ENCODE measurements around the gene TLX3.

TLX3 gene

DNA sequence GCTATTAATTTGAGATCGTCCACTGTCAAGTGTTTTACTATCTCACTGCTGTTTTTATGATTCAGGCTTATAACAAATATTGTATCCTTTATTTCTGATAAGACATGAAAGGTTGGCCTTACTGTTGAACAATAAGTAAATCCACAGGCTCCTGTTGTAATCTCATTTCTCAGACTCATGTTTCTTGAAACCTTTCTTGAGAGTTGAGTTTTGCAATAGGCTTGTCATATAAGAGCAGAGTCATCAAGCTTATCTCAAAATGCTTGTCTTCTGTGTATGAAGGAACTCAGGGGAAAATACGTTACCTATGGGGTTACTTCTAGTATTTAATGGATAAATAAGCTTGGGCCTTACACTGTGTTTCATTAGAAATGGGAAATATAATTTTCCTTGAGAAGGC, 9.2 kb upstream of the TLX3 start:
- TF ChIP-seq, protein P1, sequence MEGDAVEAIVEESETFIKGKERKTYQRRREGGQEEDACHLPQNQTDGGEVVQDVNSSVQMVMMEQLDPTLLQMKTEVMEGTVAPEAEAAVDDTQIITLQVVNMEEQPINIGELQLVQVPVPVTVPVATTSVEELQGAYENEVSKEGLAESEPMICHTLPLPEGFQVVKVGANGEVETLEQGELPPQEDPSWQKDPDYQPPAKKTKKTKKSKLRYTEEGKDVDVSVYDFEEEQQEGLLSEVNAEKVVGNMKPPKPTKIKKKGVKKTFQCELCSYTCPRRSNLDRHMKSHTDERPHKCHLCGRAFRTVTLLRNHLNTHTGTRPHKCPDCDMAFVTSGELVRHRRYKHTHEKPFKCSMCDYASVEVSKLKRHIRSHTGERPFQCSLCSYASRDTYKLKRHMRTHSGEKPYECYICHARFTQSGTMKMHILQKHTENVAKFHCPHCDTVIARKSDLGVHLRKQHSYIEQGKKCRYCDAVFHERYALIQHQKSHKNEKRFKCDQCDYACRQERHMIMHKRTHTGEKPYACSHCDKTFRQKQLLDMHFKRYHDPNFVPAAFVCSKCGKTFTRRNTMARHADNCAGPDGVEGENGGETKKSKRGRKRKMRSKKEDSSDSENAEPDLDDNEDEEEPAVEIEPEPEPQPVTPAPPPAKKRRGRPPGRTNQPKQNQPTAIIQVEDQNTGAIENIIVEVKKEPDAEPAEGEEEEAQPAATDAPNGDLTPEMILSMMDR (IDR thresholded peaks at IDR 0.05; ENCODE audit: borderline replicate concordance, control extremely low read depth, extremely low read depth, insufficient read depth, missing control alignments): no peak
- no peak for DNase-seq (ENCODE audit: low spot score)
- in situ Hi-C loops (cut with MboI; ENCODE audit: low sequenced_read_pairs, unreplicated experiment): no loop called here

GRCh38 chr5:171300358-171300757, 8.7 kb upstream of the TLX3 start:
- in situ Hi-C loops (cut with MboI; ENCODE audit: low sequenced_read_pairs, unreplicated experiment): no loop called here
- TF ChIP-seq, protein P1 (IDR thresholded peaks at IDR 0.05; ENCODE audit: borderline replicate concordance, control extremely low read depth, extremely low read depth, insufficient read depth, missing control alignments): no peak
- DNase-seq (ENCODE audit: low spot score): no peak

DNA sequence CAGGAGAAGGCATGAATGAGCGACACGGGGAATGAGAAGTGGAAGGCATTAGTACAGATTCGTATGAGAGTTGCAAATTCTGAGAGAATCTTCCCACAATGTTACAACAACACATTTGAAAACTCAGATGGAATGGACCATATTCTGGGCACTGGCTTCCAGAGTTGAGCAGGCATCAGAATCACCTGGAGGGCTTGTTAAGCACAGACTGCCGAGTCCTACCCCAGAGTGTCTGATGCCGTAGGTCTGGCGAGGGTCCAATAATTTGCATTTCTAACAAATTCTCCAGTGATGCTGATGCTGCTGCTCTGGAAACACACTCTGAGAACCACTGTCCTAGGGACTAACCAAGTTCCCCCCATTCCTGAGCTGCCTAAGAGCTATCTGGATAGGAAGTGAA, 2.9 kb upstream of the TLX3 start:
- in situ Hi-C loops (cut with MboI; ENCODE audit: low sequenced_read_pairs, unreplicated experiment): no loop called here
- DNase-seq (ENCODE audit: low spot score): no peak
- TF ChIP-seq, protein P1 (IDR thresholded peaks at IDR 0.05; ENCODE audit: borderline replicate concordance, control extremely low read depth, extremely low read depth, insufficient read depth, missing control alignments): no peak

- TF ChIP-seq, protein P1 (IDR thresholded peaks at IDR 0.05; ENCODE audit: borderline replicate concordance, control extremely low read depth, extremely low read depth, insufficient read depth, missing control alignments): no peak
- no peak for DNase-seq (ENCODE audit: low spot score)
- in situ Hi-C loops (cut with MboI; ENCODE audit: low sequenced_read_pairs, unreplicated experiment): no loop called here
These were observed 2.1 kb upstream of the TLX3 start for GRCh38 chr5:171306781-171307591.

GRCh38 chr5:171307789-171308452, 1.1 kb upstream of the TLX3 start:
- in situ Hi-C loops (cut with MboI; ENCODE audit: low sequenced_read_pairs, unreplicated experiment): no loop called here
- DNase-seq (ENCODE audit: low spot score): no peak
- TF ChIP-seq, protein P1 (IDR thresholded peaks at IDR 0.05; ENCODE audit: borderline replicate concordance, control extremely low read depth, extremely low read depth, insufficient read depth, missing control alignments): no peak

GRCh38 chr5:171309276-171310211, 496 bp downstream of the TLX3 start:
- in situ Hi-C loops (cut with MboI; ENCODE audit: low sequenced_read_pairs, unreplicated experiment): no loop called here
- TF ChIP-seq, protein P1 (IDR thresholded peaks at IDR 0.05; ENCODE audit: borderline replicate concordance, control extremely low read depth, extremely low read depth, insufficient read depth, missing control alignments): no peak
- no peak for DNase-seq (ENCODE audit: low spot score)
